ENCODE measurements around the gene RPL21.
A peak's percentile ranks its signal among the peaks of the same experiment; 100 is the strongest.
"Not testable (repeated sequence)": the region's sequence is repeated elsewhere in the genome, so short reads cannot be mapped to it uniquely, and the experiment has no call there.

RPL21 gene

GRCh38 chr13:27289011-27289665 is 37.8 kb downstream of the RPL21 start:
- DNase-seq (ENCODE audit: low read depth in 3 of 3) = no peak

- DNase-seq (ENCODE audit: low read depth in 3 of 3) = no peak
Observed at GRCh38 chr13:27290715-27291114, 39.4 kb downstream of the RPL21 start.

GRCh38 chr13:27291967-27292366 is 40.6 kb downstream of the RPL21 start:
- DNase-seq (ENCODE audit: low read depth in 3 of 3) = not testable (repeated sequence)

- no peak for DNase-seq (ENCODE audit: low read depth in 3 of 3)
Observed at GRCh38 chr13:27293076-27293691, 41.8 kb downstream of the RPL21 start.

- DNase-seq (ENCODE audit: low read depth in 3 of 3) = no peak
Observed at GRCh38 chr13:27293873-27294515, 42.6 kb downstream of the RPL21 start.

GRCh38 chr13:27295096-27295495 is 43.7 kb downstream of the RPL21 start:
- DNase-seq (ENCODE audit: low read depth in 3 of 3) = peak in 1 of 3 experiments; percentile 14

- DNase-seq (ENCODE audit: low read depth in 3 of 3) = no peak
Observed at GRCh38 chr13:27295660-27296059, 44.3 kb downstream of the RPL21 start.

- DNase-seq (ENCODE audit: low read depth in 3 of 3) = no peak
Observed at GRCh38 chr13:27296496-27296895, 45.1 kb downstream of the RPL21 start.

GRCh38 chr13:27298849-27299248 is 47.5 kb downstream of the RPL21 start:
- no peak for DNase-seq (ENCODE audit: low read depth in 3 of 3)

GRCh38 chr13:27300406-27300805 is 49.0 kb downstream of the RPL21 start:
- not testable (repeated sequence) for DNase-seq (ENCODE audit: low read depth in 3 of 3)

GRCh38 chr13:27300941-27301586 is 49.7 kb downstream of the RPL21 start:
- DNase-seq (ENCODE audit: low read depth in 3 of 3) = no peak

GRCh38 chr13:27302643-27303262 is 51.4 kb downstream of the RPL21 start:
- DNase-seq (ENCODE audit: low read depth in 3 of 3) = no peak

GRCh38 chr13:27304099-27304498 is 52.7 kb downstream of the RPL21 start:
- no peak for DNase-seq (ENCODE audit: low read depth in 3 of 3)

GRCh38 chr13:27304611-27305010 is 53.3 kb downstream of the RPL21 start:
- no peak for DNase-seq (ENCODE audit: low read depth in 3 of 3)
